Forelimb muscle (tissue), 1 donor: ENCODE data around the gene KLHL15. TPM values are rescaled to one million over a fixed set of nuclear protein-coding genes. Genes with fewer than 3 reads are reported as not detected.

Experiments
- DNase-seq: peaks from one replicate; pipeline ENCODE4 v3.0.0-alpha.2; 2013; ENCODE audit warnings: low read depth
- polyA plus RNA-seq: library from polyadenylated mRNA; unstranded; fragments of 120-200 nt; gene quantifications from one replicate; pipeline ENCODE4 v1.2.1, GENCODE V29; 2013; ENCODE audit not compliant: insufficient read length

KLHL15 gene
- polyA plus RNA-seq, 1 donor = 10.9 TPM

- no peak for DNase-seq
Measured at GRCh38 chrX:23952984-23953907, 73.7 kb downstream of the KLHL15 start.

GRCh38 chrX:23952391-23952790 is 74.6 kb downstream of the KLHL15 start:
- no peak for DNase-seq

DNA sequence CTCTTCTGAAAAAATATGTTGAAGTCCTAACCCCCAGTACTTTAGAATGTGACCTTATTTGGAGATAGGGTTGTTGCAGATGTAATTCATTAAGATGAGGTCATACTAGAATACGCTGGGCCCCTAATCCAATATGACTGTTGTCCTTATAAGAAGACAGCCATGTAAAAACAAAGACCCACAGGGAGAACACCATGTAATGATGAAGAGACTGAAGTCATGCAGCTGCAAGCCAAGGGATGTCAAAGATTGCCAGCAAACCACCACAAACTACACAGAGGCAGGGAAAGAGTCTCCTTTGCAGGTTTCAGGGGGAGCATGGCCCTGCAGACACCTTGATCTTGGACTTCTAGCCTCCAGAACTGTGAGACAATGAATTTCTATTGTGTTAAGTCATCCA is 81.8 kb downstream of the KLHL15 start:
- DNase-seq = no peak

- no peak for DNase-seq
Measured at GRCh38 chrX:23944234-23944633, 82.8 kb downstream of the KLHL15 start.

DNA sequence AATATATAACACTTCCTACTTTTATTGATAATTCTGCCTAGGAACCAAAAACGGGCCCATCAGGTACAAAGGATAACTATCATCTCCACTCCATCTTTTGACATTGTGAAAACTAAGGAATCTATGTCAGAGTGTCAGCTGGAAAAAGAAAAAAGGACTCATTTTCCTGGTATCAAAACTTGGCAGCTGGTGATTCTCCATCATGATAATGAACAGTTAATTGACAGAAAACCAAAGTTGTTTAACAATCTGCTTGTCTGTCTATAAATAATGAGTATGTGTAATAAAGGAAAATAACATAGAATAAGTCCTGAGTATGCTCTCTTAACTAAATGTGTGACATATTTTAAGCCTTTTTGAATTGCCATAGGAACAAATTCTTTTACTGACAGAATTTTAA is 87.8 kb downstream of the KLHL15 start:
- DNase-seq = no peak

- no peak for DNase-seq
Measured at GRCh38 chrX:23938690-23939089, 88.3 kb downstream of the KLHL15 start.

DNA sequence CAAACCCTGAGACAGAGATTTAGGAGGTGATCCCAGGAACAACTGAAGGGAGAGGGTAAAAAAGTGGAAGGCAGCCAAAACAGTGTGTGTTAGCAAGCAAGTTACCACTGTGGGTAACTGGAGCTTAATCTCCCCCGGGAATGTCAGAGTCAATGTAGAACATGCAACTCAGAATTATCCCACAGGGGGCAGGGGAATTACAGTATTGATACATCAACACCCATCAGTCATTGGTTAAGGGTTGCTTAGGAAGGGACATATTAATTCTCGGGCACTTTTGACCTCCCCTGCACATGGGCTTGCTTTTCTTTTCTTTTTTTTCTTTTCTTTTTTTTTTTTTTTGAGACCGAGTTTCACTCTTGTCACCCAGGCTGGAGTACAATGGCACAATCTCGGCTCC is 89.9 kb downstream of the KLHL15 start:
- no peak for DNase-seq

- no peak for DNase-seq
Measured at GRCh38 chrX:23936180-23936579, 90.8 kb downstream of the KLHL15 start.

GRCh38 chrX:23935106-23935505 is 91.9 kb downstream of the KLHL15 start:
- DNase-seq = no peak

Other genes starting within 250 kb of the KLHL15 start
- 38.2 TPM for gene SAT1, start 244.0 kb downstream of the KLHL15 start, polyA plus RNA-seq
- 13.6 TPM for gene APOO, start 119.2 kb downstream of the KLHL15 start, polyA plus RNA-seq
- gene CXorf58, start 119.2 kb downstream of the KLHL15 start, polyA plus RNA-seq = not detected
- 142 TPM for gene EIF2S3, start 27.8 kb upstream of the KLHL15 start, polyA plus RNA-seq
- gene ZFX, start 122.5 kb upstream of the KLHL15 start, polyA plus RNA-seq = 25.6 TPM